B cell (primary cell): Measurements from ENCODE around the gene BID.

Experiments
- CTCF ChIP-seq: fragments of 200-600 bp; IDR thresholded peaks from one replicate; pipeline ENCODE4 v1.8.0; 2022; ENCODE audit warnings: antibody characterized with exemption, mild to moderate bottlenecking
- EZH2 ChIP-seq: IDR thresholded peaks from 2 replicates; pipeline ENCODE4 v1.6.1; 2012; ENCODE audit warnings: borderline replicate concordance, low read depth, mild to moderate bottlenecking, moderate library complexity, low read length; ENCODE audit not compliant: insufficient read depth, poor library complexity, severe bottlenecking

GRCh38 chr22:17787241-17787640 is 13.0 kb upstream of the BID start:
- TF ChIP-seq CTCF (no peak), EZH2 (no peak)
